Renal pelvis (tissue), 4 donors: ENCODE results near the gene C19orf25. TPM values are rescaled to one million over a fixed set of nuclear protein-coding genes. Genes with fewer than 3 reads are reported as not detected.
A peak's percentile ranks its signal among the peaks of the same experiment; 100 is the strongest.
"Not testable (repeated sequence)": the region's sequence is repeated elsewhere in the genome, so short reads cannot be mapped to it uniquely, and the experiment has no call there.

Experiments used
- DNase-seq: peaks from one replicate; pipeline ENCODE4 v3.0.0-alpha.2; 2013
- polyA plus RNA-seq, 3 donors: library from polyadenylated mRNA; unstranded; fragments of 120-200 nt; gene quantifications; one replicate each; pipeline ENCODE4 v1.2.1, GENCODE V29; 2013; ENCODE audit not compliant: insufficient read length in 3 of 3

The C19orf25 gene
- polyA plus RNA-seq, 3 donors: 29.1 to 39.1 (median 32.8) TPM

DNA sequence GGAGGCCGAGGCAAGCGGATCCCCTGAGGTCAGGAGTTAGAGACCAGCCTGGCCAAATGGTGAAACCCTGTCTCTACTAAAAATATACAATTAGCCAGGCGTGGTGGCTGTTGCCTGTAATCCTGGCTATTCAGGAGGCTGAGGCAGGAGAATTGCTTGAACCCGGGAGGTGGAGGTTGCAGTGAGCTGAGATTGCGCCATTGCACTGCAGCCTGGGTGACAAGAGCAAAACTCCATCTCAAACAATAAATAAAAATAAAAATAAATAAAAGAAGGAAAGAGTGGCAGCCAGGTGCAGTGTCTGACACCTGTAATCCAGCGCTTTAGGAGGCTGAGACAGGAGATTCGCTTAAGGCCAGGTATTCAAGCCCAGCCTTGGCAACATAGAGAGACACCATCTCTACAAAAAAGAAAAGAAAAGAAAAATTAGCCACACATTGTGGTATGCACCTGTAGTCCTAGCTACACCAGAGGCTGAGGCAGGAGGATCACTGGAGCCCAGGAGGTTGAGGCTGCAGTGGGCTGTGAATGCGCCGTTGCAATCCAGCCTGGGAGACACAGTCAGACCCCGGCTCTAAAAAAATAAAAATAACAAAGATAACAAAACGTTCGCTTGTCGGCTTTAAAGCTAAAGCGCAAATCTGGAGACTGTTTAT lies 23.5 kb upstream of the C19orf25 start:
- DNase-seq: no peak

DNA sequence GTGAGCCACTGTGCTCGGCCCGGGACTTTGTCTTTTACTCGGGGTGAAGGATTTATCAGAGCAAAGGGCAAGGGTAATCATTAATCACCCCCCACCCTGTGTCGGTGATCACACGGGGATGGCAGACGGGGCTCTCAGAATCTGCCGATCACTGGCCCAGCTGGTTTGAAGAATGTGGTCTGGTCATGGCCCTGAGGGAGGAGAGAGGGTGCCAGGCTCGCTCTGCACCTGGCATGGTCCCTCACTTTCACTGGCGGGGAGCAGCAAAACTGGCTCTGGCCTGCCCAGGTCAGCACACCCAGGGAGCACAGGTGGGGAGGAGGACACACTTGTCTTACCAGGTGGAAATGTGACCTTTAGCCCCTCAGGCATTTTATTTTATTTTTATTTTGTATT lies 22.2 kb upstream of the C19orf25 start:
- no peak for DNase-seq

DNA sequence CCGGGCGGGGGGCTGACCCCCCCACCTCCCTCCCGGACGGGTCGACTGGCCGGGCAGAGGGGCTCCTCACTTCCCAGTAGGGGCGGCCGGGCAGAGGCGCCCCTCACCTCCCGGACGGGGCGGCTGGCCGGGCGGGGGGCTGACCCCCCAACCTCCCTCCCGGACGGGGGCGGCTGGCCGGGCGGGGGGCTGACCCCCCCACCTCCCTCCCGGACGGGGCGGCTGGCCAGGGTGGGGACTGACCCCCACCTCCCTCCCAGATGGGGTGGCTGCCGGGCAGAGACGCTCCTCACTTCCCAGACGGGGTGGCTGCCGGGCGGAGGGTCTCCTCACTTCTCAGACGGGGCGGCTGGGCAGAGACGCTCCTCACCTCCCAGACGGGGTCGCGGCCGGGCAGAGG lies 20.2 kb upstream of the C19orf25 start:
- DNase-seq: not testable (repeated sequence)

DNA sequence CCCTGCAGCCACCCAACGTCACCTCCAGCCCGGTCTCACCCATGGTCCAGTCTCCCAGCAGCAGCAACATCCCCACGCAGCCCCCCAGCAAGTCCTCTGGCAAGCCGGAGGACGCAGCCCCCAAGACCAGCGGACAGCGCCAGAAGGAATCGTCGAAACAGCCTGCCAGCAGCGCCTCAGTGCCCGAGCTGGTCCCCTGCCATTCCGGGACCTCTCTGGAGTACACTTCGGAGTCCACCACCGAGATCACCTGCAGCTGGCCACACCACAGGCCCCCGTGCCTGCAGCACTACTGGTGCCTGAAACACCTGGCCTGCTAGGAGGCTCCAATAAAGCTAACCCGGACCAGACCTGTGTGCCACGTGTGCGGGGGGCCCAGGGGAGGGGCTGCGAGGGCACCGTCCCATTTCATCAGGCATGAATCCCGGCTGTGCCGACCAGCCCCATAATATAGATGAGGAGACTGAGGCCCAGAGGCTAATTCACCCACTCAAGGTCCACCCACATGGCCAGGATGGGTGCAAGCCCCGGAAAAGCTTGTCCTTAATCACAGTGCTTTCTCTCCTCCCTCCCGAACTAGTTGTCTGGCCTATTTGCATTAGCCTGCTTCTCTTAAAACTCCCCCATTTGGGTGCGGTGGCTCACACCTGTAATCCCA lies 18.7 kb upstream of the C19orf25 start:
- DNase-seq: no peak

DNA sequence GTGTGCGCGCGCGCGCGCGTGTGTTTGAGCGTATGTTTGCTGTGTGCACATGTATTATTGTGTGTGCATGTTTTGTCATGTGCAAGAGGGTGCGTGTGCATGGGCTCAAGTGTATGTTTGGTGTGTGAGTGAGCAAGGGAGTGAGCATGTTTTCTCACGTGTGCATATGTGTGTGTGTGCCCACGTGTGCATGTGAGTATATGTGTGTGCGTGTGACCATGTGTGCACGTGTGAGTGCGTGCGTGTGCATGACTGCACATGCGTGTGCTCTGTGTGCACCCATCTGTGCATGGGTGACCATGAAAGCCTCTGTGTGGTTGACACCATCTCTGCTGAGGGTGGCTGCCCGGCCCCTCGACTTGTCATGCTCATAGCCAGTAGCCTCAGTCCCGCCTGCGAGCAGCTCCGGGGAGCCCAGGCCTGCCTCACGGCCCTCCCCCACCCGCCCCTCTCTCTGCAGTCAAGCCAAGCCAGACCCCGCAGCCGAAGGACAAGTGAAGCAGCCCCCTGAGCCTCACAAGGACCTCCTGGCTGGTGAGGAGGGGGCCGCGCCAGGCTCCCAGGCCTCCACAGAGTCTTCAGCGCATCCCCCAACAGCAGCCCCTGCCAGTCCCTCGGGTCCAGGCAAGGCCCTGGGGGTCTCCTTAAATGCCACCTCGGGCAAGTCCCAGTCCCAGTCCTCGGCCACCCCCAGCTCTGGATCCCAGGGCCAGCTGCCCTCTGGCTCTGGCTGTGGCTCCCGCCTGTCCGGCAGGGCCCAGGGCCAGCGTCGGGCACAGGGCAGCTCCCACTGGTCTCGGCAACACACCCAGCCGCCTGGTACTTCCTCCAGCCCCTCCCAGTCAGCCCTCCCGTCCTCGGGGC lies 17.9 kb upstream of the C19orf25 start:
- DNase-seq: no peak

DNA sequence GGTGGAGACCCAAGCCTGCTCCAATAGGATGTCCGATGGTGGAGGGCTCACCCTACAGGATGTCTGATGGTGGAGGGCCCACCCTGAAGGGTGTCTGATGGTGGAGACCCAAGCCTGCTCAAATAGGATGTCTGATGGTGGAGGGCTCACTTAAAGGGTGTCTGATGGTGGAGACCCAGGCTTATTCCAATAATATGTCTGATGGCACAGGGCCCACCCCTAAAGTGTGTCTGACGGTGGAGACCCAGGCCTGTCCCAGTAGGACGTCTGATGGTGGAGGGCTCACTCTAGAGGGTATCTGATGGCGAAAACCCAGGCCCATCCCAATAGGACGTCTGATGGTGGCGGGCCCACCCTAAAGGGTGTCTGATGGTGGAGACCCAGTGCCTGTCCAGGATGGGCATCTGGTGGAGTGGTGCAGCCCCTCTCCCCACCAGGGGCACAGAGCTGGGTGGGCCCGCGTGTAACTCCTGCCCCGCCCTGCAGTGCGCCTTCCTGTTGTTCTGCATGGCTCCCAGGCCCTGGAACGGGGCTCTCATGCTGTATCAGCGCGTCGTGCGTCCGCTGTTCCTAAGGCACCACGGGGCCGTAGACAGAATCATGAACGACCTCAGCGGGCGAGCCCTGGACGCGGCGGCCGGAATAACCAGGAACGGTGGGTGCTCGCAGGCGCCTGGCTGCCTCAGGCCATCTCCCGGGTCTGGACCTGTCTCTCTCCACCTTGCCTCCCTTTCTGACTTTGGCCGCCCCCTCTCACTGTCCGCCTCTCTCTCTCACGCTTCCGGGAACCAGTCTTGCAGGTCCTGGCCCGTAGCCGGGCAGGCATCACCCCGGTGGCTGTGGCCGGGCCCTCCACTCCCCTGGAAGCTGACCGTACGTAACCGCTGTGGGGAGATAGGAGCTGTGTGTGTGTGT lies 17.0 kb upstream of the C19orf25 start:
- DNase-seq: no peak

DNA sequence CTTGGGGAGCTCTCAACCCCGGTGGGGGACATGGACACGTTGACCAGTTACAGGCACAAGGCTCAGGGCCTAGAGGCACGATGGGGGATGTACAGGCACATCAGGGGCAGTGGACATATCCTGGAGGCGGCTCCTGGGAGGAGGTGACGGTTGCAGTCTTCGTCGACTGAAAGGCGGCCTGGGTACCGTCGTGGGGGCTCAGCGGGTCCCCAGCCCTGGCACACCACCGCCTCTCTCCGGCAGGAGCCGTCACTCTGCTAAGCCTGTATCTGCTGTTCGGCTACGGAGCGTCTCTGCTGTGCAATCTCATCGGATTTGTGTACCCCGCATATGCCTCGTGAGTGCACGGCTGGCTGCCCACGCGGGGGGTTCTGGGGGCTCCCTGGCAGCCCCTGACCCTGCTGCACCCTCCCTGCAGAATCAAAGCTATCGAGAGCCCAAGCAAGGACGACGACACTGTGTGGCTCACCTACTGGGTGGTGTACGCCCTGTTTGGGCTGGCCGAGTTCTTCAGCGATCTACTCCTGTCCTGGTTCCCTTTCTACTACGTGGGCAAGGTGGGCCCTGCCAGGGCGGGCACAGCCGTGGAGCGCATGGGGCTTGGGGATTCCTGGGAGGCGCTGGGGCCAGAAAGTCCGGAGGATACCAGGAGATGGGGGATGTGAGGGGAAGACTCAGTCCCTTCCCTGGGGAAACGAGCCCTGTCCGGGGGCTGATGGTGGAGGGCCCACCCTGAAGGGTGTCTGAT lies 16.2 kb upstream of the C19orf25 start:
- no peak for DNase-seq

DNA sequence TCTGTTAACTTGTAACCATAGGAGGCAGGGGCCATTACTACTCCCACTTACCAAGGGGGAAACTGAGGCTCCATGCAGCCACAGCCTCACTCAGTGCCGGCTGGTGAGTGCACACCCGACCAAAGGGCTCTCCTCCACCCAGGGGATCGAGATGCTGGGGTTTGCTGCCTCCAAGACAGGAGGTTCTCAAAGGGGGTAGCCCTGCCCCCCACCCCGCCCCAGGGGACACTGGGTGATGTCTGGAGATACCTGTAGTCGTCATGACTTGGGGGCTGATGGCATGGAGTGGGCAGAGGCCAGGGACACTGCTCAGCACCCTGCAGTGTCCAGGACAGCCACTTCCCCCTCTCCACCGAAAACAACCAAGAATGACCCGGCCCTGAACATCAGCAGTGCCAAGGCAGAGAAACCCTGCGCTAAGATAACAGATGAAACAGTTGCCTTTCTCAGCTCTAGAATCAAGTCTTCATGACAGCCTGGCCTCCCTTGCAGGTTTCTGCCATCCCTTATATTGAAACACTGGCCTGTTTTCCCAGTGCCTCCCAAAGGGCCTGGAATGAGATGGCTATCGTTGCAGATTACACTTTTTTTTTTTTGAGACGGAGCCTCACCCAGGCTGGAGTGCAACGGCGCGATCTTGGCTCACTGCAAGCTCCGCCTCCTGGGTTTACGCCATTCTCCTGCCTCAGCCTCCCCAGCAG lies 15.2 kb upstream of the C19orf25 start:
- no peak for DNase-seq

DNA sequence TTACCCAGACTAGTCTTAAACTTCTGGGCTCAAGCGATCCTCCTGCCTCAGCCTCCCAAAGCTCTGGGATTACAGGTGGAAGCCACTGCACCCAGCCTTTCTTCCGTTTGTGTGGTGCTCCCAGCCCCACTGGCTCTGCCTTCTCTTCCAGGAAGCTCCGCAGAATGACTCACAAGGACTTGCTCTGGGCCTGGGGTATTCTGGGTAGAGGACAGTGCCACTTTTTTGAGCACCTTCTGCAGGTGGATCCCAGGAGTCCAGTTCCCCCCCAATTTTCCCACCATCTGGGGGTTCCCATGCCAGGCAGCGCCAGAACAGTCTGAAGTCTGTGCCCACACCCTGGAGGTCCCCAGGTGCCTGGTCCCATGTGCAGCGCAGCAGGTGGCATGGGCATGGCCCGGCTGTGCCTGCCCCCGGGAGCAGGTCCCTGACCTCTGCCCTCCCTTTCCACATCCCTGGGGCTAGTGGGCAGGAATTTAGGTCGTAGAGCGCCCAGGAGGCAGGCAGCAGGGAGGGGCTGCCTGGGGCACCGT lies 13.5 kb upstream of the C19orf25 start:
- no peak for DNase-seq

DNA sequence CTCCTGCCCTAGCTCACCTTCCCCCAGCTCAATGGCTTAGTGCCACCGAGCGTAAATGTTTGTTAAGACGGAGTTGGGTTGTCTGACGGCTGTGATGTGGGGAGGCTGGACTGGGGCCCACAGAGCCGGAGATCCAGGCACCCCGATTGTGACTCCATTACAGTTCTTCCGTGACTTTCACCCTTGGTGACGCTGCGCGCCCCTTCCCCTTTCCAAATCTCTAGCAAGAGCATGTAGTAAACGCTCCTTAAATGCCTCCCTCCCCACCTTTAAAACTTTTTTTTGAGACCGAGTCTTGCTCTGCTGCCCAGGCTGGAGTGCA lies 12.8 kb upstream of the C19orf25 start:
- DNase-seq: no peak

DNA sequence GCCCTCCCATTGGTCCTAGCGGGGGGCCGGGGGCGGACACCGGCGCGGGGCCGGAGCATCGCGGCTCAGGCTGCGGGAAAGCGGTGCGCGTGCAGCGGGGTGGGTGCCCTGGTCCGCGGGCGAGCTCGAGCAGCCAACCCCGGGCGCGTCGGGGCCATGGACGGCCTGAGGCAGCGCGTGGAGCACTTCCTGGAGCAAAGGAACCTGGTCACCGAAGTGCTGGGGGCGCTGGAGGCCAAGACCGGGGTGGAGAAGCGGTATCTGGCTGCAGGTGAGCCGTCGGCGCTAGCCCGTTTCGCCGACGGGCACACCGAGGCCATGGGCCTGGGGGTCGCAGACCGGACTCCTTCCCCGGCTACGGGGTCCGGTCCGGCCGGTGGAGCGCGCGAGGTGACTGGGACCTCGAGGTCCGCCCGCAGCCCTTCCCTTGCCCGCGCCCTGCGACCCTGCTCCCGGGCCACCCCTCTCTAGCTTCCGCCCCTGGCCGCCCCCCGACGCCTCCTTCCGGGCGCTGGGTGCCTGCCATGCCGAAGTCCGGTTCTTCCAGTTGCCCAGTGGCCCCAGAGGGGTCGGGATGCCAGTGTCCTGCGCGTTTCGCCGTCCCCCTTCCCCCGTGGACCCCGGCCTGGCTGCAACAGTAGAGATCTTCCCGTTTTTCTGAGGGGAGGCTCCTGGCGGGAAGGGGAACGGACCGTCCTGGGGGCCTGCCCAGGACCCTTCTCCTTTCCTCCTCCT lies 12.3 kb upstream of the C19orf25 start, which contains the start of gene REEP6:
REEP6 (plus strand) TSS at position 68 of the 735 bp plus-strand sequence; CDS start at position 157, 89 bp downstream.
- no peak for DNase-seq

DNA sequence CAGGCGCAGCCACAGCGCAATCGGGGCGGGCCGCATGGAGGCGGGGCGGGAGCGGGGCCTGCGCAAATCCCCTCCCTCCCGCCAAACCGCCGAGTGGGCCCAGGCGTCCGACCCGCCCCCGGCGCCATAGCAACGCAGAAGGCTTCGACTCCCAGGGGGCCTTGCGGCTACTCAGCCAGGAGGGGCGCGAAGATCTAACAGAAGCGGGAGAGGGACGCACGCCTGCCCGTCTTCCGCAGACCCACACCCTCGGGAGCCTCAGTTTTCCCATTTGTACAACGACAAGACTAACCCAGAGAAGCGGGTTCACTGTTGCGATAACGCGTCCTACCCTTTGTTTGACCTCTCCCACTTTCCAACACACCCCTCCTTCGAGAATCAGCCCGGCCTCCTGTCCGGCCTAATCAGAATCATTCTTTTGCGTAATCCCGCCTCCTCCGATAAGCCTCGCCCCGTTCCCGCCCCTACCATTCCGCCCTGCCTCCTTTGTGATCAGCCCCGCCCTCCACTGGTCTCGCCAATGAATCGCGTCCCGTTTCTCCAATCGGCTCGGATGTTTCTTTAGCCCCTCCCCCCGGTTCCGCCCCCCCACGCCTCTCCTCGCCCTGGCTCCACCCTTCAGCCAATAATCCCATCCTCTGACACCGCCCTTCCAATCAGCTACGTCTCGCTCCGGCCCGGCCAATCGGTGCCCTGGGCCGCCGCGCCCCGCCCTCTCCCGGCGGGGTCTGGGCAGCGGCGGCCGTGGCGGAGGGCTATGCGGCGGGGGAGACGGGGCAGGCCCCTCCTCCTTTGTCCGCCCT lies 11.5 kb upstream of the C19orf25 start, which contains the start of gene PCSK4:
PCSK4 (minus strand) TSS at position 40 of the 803 bp plus-strand sequence; CDS start at position 36, 4 bp downstream.
- peak; percentile 99 for DNase-seq

DNA sequence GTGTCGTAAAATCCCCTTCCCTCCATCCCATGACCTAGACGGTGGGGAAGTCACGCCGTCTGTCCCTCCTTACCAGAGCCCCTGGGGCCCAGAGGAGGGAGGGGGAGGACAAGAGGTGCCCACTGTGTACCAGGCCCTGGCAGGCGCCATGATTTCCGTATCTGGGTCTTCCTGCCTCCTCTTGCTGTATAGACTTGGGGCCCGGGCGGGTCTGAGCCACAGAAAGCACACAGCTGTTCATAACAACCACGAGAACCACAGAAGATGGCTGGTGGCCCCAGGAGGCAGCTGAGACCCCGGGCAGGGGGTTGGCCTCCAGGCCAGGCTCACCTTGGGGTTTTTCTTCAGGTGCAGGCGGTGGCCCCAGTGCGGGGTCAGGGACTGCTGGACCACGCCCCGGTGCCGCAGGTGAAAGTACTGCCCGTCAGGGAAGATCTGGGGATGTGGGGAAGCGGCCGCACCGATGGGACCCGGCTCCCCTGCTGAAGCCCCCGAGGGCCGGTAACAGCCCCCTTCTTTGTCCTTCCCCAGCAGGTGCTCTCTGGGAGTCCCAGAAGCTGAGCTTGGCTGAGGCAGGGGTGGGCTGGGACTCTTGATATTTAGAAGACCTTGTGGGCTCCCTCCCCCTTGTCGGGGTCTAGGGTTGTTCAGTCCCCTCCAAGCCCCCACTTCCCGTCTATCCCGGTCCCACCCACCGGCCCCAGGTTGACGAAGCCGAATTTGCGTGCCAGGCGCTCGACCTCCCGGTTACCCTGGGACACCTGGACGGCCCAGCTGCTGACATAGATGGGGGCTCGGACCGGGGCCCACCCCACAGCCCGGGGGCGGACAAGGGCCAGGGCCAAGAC lies 10.7 kb upstream of the C19orf25 start:
- DNase-seq: no peak

DNA sequence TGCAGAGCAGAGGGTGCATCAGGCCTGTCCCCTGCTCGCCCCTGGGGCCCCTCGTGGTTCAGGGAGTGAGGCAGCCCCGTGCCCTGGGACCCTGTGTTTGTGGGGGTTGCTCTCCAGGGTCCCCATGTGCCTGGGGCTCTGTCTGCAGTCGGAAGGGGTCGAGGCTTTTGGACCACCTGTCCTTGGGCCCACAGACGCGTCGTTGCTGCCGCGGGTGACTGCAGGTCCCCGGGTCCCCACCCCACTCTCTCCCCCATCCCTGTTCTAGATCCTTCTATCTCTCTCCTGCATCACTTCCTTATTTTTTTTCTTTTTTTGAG lies 9.2 kb upstream of the C19orf25 start:
- no peak for DNase-seq

DNA sequence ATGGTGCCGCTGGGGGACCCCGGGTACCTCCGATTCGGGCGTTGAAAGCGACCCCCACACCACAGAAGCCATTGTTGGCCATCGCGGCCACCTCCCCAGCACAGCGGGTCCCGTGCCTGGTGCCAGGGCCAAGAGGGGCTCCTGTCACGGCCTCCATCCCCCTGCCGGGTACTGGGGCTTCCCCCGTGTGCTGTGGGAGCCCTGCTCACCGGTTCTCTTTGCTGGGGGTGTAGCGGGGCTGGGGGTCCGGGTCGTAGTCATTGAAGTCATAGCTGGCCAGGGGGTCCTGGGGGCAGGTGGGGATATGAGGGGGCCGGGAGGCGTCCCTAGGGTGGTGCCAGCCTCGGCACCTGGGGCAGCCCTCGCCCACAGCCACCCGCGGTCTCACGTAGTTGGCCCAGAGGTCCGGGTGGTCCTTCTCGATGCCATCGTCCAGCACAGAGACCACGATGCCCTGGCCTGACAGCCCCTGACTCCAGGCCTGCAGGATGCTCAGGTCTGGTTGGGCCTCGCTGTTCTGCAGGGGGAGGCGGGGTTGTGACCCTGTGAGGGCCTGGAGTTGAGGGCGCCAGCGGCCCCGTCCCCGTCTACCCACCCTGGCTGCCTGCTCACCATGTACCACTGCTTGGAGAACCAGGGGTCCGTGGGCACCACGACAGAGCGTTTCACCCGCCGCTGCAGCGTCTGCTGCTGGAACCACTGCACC lies 8.7 kb upstream of the C19orf25 start:
- no peak for DNase-seq

DNA sequence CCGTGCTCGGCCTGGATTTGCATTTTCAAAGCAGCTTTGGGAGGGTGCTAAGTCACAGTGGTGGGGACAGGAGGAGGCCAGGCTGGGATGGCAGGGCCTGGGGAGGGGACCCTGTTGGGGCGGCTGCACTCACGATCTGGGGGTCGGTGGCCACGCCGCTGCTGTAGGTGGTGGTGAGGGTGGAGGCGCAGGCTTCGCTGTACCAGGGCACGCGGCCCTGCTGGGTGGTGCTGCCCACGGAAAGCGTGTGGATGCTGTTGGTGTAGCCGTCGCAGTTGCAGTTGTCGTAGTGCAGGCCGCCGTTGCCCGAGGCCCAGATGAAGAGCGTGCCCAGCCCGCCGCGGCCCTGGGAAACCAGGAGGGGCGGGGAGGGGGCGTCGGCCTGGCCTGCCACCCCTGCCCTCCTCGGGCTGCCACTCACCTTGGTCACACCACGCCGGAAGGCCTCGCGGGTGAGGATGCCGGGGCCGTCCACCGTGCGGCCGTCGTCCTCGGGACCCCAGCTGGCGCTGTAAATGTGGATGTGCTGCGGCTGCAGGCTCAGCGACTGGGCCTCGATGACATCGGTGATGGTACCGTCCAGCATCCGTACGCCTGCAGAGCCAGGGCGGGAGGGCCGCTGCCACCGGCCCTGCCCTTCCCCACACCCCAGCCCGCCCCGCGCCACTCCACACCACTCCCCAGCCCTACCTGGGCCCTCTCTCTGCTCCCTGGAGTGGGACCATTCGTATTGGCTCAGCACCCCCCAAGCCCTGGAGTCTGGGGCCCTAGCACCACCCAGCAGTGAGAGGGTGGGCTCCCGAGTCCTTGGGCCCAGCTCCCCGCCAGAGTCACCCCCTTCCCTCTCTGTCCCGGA lies 7.9 kb upstream of the C19orf25 start:
- no peak for DNase-seq
